HL-60 (cell line): Measurements from ENCODE around the gene SAMD5.

Source experiments
- DNase-seq, 2 experiments: peaks; one replicate each; pipeline ENCODE4 v3.0.0-alpha.2; 2010 to 2020; ENCODE audit warnings: low read depth in 1 of 2, low spot score in 1 of 2
- H3K27ac ChIP-seq: fragments of 250-450 bp; sonication (Bioruptor Pico); replicated peaks from 2 replicates; pipeline ENCODE4 v1.5.1; 2020; ENCODE audit warnings: mild to moderate bottlenecking, moderate library complexity
- H3K27me3 ChIP-seq: fragments of 250-450 bp; sonication (Bioruptor Pico); 2 replicates; pipeline ENCODE4 v1.5.1; 2021; ENCODE audit warnings: mild to moderate bottlenecking, moderate library complexity; ENCODE audit not compliant: insufficient read depth, poor library complexity, severe bottlenecking
- H3K4me3 ChIP-seq: replicated peaks from 2 replicates; pipeline ENCODE4 v1.5.1; 2011; ENCODE audit warnings: mild to moderate bottlenecking, control low read depth, low read length; ENCODE audit not compliant: insufficient read depth
- CTCF ChIP-seq: IDR thresholded peaks from one replicate; pipeline ENCODE4 v1.5.1; 2011; ENCODE audit warnings: low read length, control low read depth, inconsistent platforms; ENCODE audit not compliant: insufficient read depth
- GABPA ChIP-seq: IDR thresholded peaks from 2 replicates; pipeline ENCODE4 v1.6.1; 2012; ENCODE audit warnings: low read depth
- POLR2AphosphoS5 ChIP-seq: IDR thresholded peaks from 2 replicates; pipeline ENCODE4 v1.6.1; 2012; ENCODE audit warnings: low read depth
- REST ChIP-seq: IDR thresholded peaks from 2 replicates; pipeline ENCODE4 v1.6.1; 2012; ENCODE audit warnings: low read depth; ENCODE audit not compliant: insufficient replicate concordance
- SPI1 ChIP-seq: IDR thresholded peaks from 2 replicates; pipeline ENCODE4 v1.6.1; 2012; ENCODE audit warnings: low read depth, mild to moderate bottlenecking, borderline replicate concordance

SAMD5 gene

GRCh38 chr6:147617366-147617765 is 108.9 kb downstream of the SAMD5 start:
- no peak overlapping the region for H3K27ac ChIP-seq
- no peak for DNase-seq
- TF ChIP-seq REST (no peak), SPI1 (no peak), GABPA (no peak), CTCF (no peak), POLR2AphosphoS5 (no peak)
- H3K4me3 ChIP-seq = no peak overlapping the region
- H3K27me3 ChIP-seq = no peaks in the 10 kb centered on the region

GRCh38 chr6:147618457-147618856 is 110.0 kb downstream of the SAMD5 start:
- Histone ChIP-seq H3K27ac (no peak overlapping the region), H3K4me3 (no peak overlapping the region), H3K27me3 (no peaks in the 10 kb centered on the region)
- no peak for TF ChIP-seq POLR2AphosphoS5
- no peak for TF ChIP-seq REST
- TF ChIP-seq GABPA = no peak
- TF ChIP-seq SPI1 = no peak
- no peak for DNase-seq

- Histone ChIP-seq H3K27ac (no peak overlapping the region), H3K27me3 (no peaks in the 10 kb centered on the region), H3K4me3 (no peak overlapping the region)
- DNase-seq = no peak
- TF ChIP-seq POLR2AphosphoS5 = no peak
- no peak for TF ChIP-seq SPI1
- TF ChIP-seq REST = no peak
- TF ChIP-seq CTCF = no peak
- TF ChIP-seq GABPA = no peak
These were observed 110.4 kb downstream of the SAMD5 start for GRCh38 chr6:147618927-147619326.
